NCI-H128 (cell line): ENCODE measurements around the gene CAMK4.
"Not testable (repeated sequence)": the region's sequence is repeated elsewhere in the genome, so short reads cannot be mapped to it uniquely, and the experiment has no call there.

Source experiments
- DNase-seq: peaks from one replicate; lab custom pipeline; 2025; ENCODE audit not compliant: unreplicated experiment; lab: John Stamatoyannopoulos, UW

The CAMK4 gene

DNA sequence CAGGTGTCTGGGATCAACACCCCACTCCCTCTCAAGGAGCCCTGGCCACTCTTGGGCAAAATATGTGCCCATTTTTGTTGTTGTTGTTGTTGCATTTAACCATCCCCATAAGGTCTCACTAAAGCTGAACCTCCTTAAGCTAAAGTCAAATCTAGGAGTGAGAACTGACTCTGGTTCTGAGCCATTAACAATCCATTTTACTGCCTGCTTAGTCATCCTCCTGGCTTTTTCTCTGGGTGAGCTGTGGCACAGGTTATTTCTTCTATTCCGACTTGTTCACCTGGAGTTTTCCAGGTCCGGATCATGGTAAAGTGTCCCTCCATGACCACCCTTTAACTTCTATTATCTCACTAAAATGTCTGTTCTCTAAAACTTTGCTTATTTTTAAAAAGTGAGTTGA is 85.2 kb downstream of the CAMK4 start:
- DNase-seq: no peak

GRCh38 chr5:111310711-111311620 is 86.8 kb downstream of the CAMK4 start:
- DNase-seq: no peak

- no peak for DNase-seq
Measured at GRCh38 chr5:111311666-111312065, 87.5 kb downstream of the CAMK4 start.

GRCh38 chr5:111313017-111313724 is 89.0 kb downstream of the CAMK4 start:
- DNase-seq: no peak

- no peak for DNase-seq
Measured at GRCh38 chr5:111320953-111321352, 96.8 kb downstream of the CAMK4 start.

- DNase-seq: no peak
Measured at GRCh38 chr5:111321376-111321775, 97.2 kb downstream of the CAMK4 start.

DNA sequence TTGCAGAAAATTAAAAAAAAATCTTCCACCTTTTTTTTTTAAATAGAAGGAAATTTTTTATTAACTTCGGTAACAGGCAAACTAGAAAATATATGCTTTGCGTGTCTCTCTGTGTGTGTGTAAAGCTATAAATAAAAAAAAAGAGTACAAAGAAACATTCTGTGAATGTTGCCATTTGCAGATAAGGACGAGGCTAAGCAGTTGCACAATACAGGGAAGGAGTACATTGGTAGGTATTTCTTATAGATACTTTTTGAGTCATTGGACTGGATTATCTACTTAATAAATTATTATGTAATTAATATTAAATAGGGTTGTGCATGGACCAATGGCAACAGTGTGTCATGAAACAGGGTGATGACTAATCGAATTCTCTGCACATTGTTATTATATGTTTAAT is 102.4 kb downstream of the CAMK4 start:
- DNase-seq: no peak

- DNase-seq: no peak
Measured at GRCh38 chr5:111337133-111337532, 112.9 kb downstream of the CAMK4 start.

DNA sequence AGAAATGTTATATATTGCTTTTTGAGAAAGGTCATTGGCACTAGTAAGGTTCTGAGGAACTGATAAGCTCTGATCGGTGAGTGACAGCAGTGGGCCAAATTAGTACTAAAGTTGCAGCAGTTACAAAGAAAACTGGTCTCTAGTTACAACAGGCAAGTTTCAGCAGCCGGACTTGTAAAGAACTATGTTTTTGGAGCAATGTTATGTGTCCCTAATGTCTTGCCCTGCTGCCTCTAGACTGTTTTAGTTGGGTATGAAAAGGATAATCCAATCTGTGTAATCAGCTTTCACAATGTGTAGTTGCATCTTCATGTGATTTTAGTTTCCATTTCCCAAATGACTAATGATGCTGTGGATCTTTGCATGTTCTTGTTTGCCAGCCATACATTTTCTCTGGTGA is 113.5 kb downstream of the CAMK4 start:
- no peak for DNase-seq

GRCh38 chr5:111345731-111346130 is 121.5 kb downstream of the CAMK4 start:
- DNase-seq: no peak

DNA sequence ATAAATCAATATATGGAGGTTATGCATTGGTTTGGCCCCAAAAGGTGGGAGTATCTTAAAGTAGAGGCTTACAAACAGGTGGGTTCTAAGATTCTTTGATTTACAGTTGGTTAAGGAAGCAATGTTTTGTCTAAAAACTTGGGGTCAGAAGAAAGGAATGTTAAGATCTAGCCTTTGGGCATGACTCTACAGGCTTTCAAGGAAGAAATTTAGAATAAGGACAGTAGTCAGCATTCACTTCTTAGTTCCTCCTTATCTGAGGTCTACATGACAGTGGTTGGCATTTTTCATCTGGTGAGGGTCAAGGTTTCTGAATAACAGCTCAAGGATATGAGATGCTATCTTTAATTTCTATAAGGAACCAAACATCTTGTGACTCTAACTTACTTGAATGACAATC is 122.8 kb downstream of the CAMK4 start:
- DNase-seq: no peak

- no peak for DNase-seq
Measured at GRCh38 chr5:111348661-111349329, 124.6 kb downstream of the CAMK4 start.

GRCh38 chr5:111349429-111349828 is 125.2 kb downstream of the CAMK4 start:
- DNase-seq: no peak

GRCh38 chr5:111353035-111353434 is 128.9 kb downstream of the CAMK4 start:
- DNase-seq: no peak

DNA sequence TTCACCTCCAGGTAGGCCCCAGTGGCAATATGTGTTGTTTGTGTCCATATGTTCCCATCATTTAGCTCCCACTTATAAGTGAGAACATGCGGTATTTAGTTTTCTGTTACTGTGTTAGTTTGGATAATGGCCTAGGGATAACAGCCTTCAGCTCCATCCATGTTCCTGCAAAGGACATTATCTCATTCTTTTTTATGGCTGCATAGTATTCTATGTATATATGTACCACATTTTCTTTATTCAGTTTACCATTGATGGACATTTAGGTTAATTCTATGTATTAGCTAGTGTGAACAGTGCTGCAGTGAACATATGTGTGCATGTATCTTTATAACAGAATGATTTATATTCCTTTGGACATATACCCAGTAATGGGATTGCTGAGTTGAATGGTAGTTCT is 134.5 kb downstream of the CAMK4 start:
- DNase-seq: not testable (repeated sequence)

DNA sequence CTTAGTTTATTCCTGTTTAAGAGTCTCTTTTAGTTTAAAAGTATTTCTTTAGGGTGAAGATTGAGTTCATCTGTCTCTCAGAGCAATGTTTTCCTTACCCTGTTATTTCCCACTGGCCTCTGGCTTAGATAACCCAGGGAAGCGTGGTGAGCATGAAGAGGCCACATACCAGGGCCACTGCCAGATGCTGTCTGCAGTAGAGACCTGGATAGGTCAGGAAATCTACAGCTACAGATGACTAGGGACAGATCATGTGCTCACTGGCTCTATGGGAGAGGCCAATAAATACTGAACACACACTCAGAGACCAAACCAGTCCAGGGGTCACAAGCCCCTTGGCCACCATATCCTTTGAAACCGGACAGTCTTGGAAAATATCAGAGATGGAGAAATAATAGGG is 136.0 kb downstream of the CAMK4 start:
- DNase-seq: no peak

DNA sequence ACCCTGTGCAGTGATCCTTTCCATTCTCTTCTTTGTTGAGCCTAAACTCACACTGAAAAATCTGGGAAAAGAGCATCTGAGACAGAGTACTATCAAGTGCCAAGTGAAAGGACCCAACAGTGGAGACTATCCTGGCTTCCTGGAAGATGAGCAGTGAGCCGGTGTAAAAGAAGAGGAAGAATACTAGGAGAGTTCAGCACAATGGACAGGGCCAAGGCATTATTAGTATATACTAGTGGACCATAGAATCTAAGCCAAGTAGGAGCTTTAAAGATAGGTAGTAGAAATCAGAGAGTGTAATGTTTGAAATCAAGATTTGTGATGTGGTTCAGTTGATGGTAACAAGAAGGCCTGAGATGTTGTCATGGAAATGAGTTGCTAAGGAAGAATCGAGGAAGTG is 140.8 kb downstream of the CAMK4 start:
- DNase-seq: no peak

- no peak for DNase-seq
Measured at GRCh38 chr5:111366388-111366787, 142.2 kb downstream of the CAMK4 start.

DNA sequence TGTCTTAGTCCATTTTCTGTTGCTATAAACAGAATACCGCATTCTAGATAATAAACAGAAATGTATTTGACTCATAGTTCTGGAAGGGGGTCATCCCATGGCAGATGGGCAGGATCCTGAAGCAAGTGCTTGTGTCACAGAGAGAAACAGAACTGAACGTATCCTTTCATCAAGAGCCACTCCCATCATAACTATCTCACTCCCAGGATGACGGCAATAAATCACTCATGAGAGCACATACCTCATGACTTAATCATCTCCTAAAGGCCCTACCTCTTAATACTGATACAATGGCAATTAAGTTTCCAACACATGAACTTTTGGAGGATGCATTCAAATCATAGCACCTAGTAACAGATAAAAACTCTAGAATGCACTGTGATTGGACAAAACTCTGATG is 142.9 kb downstream of the CAMK4 start:
- DNase-seq: no peak

DNA sequence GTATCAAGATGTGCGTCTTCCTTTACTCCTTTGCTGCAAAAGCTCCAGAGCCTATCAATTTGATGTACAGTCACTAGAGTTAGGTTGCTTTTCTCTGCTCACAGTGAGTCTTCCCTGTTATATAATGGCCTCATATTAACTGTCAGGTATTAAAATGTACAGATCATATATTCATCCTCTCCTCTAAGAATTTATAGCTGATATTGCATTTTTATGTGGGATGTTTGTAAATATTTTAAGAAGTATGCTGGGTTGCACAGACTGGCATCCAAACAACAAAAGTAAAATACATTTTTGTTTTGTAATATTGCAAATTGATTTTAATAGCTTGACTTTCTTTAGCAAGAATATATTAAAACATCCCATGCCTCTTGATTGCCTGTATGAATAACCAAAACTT is 148.6 kb downstream of the CAMK4 start:
- no peak for DNase-seq

DNA sequence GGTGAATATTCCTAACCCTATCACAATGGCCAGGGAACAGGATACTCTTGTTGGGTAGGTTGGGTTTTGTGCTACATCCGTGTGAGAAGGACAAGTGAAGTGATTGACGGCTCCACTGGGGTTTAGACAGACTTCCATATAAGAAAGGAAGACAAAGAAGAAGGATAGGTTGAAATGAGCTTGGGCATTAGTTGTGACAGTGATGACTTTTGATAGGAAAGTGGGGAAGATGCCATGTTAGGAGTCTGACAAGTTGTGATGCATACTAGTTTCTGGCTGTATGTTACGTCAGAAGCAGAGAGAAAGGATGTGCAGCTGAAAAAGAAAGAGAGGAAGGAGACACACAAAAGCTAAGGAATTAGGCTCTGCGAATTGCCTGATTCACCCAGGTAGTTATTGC is 150.2 kb downstream of the CAMK4 start:
- DNase-seq: no peak

DNA sequence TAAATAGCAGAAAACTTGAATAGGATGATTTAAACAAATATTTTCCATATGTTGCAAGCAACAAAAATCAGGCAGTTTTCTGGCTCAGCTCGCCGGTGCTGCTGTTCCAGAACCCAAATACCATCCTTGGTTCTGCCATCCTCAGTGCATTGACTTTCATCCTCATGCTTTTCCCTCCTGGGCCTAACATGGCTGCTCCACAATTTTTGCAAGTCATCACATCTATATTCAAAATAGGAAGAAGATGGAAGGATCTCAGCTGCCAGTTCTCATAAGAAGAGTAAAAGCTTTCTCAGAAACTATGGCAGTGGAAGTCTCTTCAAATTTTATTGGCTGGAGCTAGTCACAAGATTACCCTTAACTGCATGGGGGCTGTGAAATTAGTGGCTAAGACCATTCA is 151.5 kb downstream of the CAMK4 start:
- DNase-seq: no peak
